WTC11 (cell line): ENCODE measurements around the gene UGT1A9. TPM values are rescaled to one million over a fixed set of nuclear protein-coding genes. Genes with fewer than 3 reads are reported as not detected.

Source experiments
- ATAC-seq: fragments of 200-7000 bp; cut with Tn5 transposase; 2 replicates; pipeline ENCODE4 v1.10.0; 2021; ENCODE audit warnings: mild to moderate bottlenecking, moderate library complexity
- CTCF ChIA-PET: fragments of 300-600 bp; sonication (Branson Sonifier 250); formaldehyde crosslinking; loops from one replicate; lab custom pipeline; 2021; ENCODE audit warnings: antibody characterized with exemption; lab: Charles Lee
- POLR2A ChIA-PET: fragments of 350-600 bp; sonication (Branson Sonifier 250); formaldehyde crosslinking; loops from one replicate; lab custom pipeline; 2021; ENCODE audit warnings: antibody characterized with exemption; lab: Charles Lee
- DNase-seq: peaks from one replicate; pipeline ENCODE4 v3.0.0; 2021; ENCODE audit warnings: low spot score
- H3K27ac Mint-ChIP-seq: 2 replicates; pipeline ENCODE4 v1.8.0; 2021; ENCODE audit warnings: mixed read lengths
- H3K27me3 Mint-ChIP-seq: 2 replicates; pipeline ENCODE4 v1.8.0; 2021; ENCODE audit warnings: low read depth, mild to moderate bottlenecking, moderate library complexity, mixed read lengths
- H3K36me3 Mint-ChIP-seq: 2 replicates; pipeline ENCODE4 v1.8.0; 2021; ENCODE audit warnings: mixed read lengths
- H3K4me1 Mint-ChIP-seq: 2 replicates; pipeline ENCODE4 v1.8.0; 2022; ENCODE audit warnings: mixed read lengths
- H3K4me3 Mint-ChIP-seq: 2 replicates; pipeline ENCODE4 v1.8.0; 2021; ENCODE audit warnings: mild to moderate bottlenecking, moderate library complexity, mixed read lengths
- H3K9me3 Mint-ChIP-seq: 2 replicates; pipeline ENCODE4 v1.8.0; 2021; ENCODE audit warnings: mixed read lengths
- ATF1 ChIP-seq: sonication (generic); formaldehyde crosslinking; IDR thresholded peaks from 2 replicates; pipeline ENCODE4 v1.8.1; 2023; ENCODE audit warnings: mild to moderate bottlenecking, moderate library complexity, missing genetic modification reagents
- CBFB ChIP-seq: sonication (generic); formaldehyde crosslinking; IDR thresholded peaks from 2 replicates; pipeline ENCODE4 v1.8.1; 2022; ENCODE audit warnings: mild to moderate bottlenecking, low read depth, missing genetic modification reagents
- ELF4 ChIP-seq: sonication (generic); formaldehyde crosslinking; IDR thresholded peaks from 2 replicates; pipeline ENCODE4 v1.8.1; 2022; ENCODE audit warnings: low read depth, mild to moderate bottlenecking, moderate library complexity, missing genetic modification reagents
- ETV6 ChIP-seq: sonication (generic); formaldehyde crosslinking; IDR thresholded peaks from 2 replicates; pipeline ENCODE4 v1.8.1; 2022; ENCODE audit warnings: mild to moderate bottlenecking, missing genetic modification reagents
- FOXJ3 ChIP-seq: sonication (generic); formaldehyde crosslinking; IDR thresholded peaks from 2 replicates; pipeline ENCODE4 v1.9.0; 2021; ENCODE audit warnings: missing genetic modification reagents, mild to moderate bottlenecking, borderline replicate concordance
- JUN ChIP-seq: sonication (generic); formaldehyde crosslinking; IDR thresholded peaks from 2 replicates; pipeline ENCODE4 v1.8.0; 2023; ENCODE audit warnings: mild to moderate bottlenecking, missing genetic modification reagents
- KAT7 ChIP-seq: sonication (generic); formaldehyde crosslinking; IDR thresholded peaks from 2 replicates; pipeline ENCODE4 v1.8.1; 2023; ENCODE audit warnings: missing genetic modification reagents, mild to moderate bottlenecking, borderline replicate concordance
- NFE2L1 ChIP-seq: sonication (generic); formaldehyde crosslinking; IDR thresholded peaks from 2 replicates; pipeline ENCODE4 v1.8.1; 2023; ENCODE audit warnings: missing genetic modification reagents
- NR1H2 ChIP-seq: sonication (generic); formaldehyde crosslinking; IDR thresholded peaks from 2 replicates; pipeline ENCODE4 v1.9.0; 2021; ENCODE audit warnings: mild to moderate bottlenecking, moderate library complexity, missing genetic modification reagents
- NR2C2 ChIP-seq: sonication (generic); formaldehyde crosslinking; IDR thresholded peaks from 2 replicates; pipeline ENCODE4 v1.8.0; 2022; ENCODE audit warnings: mild to moderate bottlenecking, missing genetic modification reagents
- RELA ChIP-seq: sonication (generic); formaldehyde crosslinking; IDR thresholded peaks from 2 replicates; pipeline ENCODE4 v1.8.1; 2022; ENCODE audit warnings: missing genetic modification reagents, mild to moderate bottlenecking, borderline replicate concordance
- SMAD3 ChIP-seq: sonication (generic); formaldehyde crosslinking; IDR thresholded peaks from 2 replicates; pipeline ENCODE4 v1.8.0; 2022; ENCODE audit warnings: missing genetic modification reagents, mild to moderate bottlenecking, borderline replicate concordance
- ZNF121 ChIP-seq: sonication (generic); formaldehyde crosslinking; IDR thresholded peaks from 2 replicates; pipeline ENCODE4 v1.8.0; 2023; ENCODE audit warnings: missing genetic modification reagents
- ZNF423 ChIP-seq: fragments of 250-450 bp; sonication (Bioruptor Pico); IDR thresholded peaks from 2 replicates; pipeline ENCODE4 v2.1.2; 2022; ENCODE audit warnings: mild to moderate bottlenecking, moderate library complexity
- total RNA-seq: library from RNA; stranded (reverse); gene quantifications from 3 replicates; pipeline ENCODE4 v1.2.3, GENCODE V29; 2021
- TF ChIP-seq, protein P1 (sequence below): sonication (generic); formaldehyde crosslinking; IDR thresholded peaks from 2 replicates; pipeline ENCODE4 v1.8.1; 2023; ENCODE audit warnings: mild to moderate bottlenecking, missing genetic modification reagents
- TF ChIP-seq, protein P2 (sequence below): sonication (generic); formaldehyde crosslinking; IDR thresholded peaks from 2 replicates; pipeline ENCODE4 v1.8.1; 2022; ENCODE audit warnings: low read depth, missing genetic modification reagents, borderline replicate concordance
- TF ChIP-seq, protein P3 (sequence below): fragments of 250-450 bp; sonication (Bioruptor Pico); IDR thresholded peaks from 2 replicates; pipeline ENCODE4 v1.9.0; 2021; ENCODE audit warnings: mild to moderate bottlenecking
- TF ChIP-seq, protein P4 (sequence below): fragments of 250-450 bp; sonication (Bioruptor Pico); IDR thresholded peaks from 2 replicates; pipeline ENCODE4 v1.9.0; 2021; ENCODE audit warnings: moderate library complexity, mild to moderate bottlenecking, inconsistent platforms, borderline replicate concordance
- TF ChIP-seq, protein P5 (sequence below): sonication (generic); formaldehyde crosslinking; conservative IDR thresholded peaks from 2 replicates; pipeline ENCODE4 v1.8.1; 2022; ENCODE audit warnings: mild to moderate bottlenecking, missing genetic modification reagents
- TF ChIP-seq, protein P6 (sequence below): sonication (generic); formaldehyde crosslinking; IDR thresholded peaks from 2 replicates; pipeline ENCODE4 v1.8.1; 2022; ENCODE audit warnings: mild to moderate bottlenecking, missing genetic modification reagents, moderate library complexity, borderline replicate concordance
- TF ChIP-seq, protein P7 (sequence below): sonication (generic); formaldehyde crosslinking; IDR thresholded peaks from 2 replicates; pipeline ENCODE4 v1.8.1; 2023; ENCODE audit warnings: mild to moderate bottlenecking, missing genetic modification reagents, borderline replicate concordance

Gene UGT1A9
- total RNA-seq, 1 experiment from 2014 or later: not detected

DNA sequence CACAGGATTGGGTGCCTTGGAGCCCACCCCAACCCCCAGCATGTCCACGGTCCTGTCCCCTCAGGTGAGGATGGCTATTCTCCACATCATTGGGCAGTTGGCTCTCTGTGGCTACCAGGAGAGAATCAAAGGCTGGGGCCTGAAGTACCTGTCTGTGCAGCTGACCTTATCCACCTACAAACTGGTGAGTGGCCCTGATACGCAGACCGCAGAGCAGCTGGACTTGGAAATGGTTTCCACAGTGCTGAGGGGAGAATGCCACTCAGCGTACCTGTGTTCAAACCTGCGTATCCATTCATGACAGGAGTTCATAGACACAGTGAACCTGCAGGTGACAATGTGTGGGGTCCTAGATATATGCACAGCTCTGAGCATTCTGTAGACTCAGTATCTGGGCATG, 128.0 kb downstream of the UGT1A9 start:
- H3K9me3 Mint-ChIP-seq: peaks cover 13% of the 10 kb centered on the region
- DNase-seq (no peak), ATAC-seq (no peak)
- ChIA-PET POLR2A (no interaction called here), CTCF (no interaction called here)
- no peak overlapping the region for H3K27ac Mint-ChIP-seq
- H3K4me3 Mint-ChIP-seq: no peak overlapping the region
- H3K4me1 Mint-ChIP-seq: no peaks in the 10 kb centered on the region
- no peak for TF ChIP-seq SMAD3
- TF ChIP-seq NR2C2 (CRISPR knock-in tag): no peak
- TF ChIP-seq, protein P1, sequence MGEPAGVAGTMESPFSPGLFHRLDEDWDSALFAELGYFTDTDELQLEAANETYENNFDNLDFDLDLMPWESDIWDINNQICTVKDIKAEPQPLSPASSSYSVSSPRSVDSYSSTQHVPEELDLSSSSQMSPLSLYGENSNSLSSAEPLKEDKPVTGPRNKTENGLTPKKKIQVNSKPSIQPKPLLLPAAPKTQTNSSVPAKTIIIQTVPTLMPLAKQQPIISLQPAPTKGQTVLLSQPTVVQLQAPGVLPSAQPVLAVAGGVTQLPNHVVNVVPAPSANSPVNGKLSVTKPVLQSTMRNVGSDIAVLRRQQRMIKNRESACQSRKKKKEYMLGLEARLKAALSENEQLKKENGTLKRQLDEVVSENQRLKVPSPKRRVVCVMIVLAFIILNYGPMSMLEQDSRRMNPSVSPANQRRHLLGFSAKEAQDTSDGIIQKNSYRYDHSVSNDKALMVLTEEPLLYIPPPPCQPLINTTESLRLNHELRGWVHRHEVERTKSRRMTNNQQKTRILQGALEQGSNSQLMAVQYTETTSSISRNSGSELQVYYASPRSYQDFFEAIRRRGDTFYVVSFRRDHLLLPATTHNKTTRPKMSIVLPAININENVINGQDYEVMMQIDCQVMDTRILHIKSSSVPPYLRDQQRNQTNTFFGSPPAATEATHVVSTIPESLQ (CRISPR knock-in tag): no peak
- no peak for TF ChIP-seq NR1H2 (CRISPR knock-in tag)
- no peak for TF ChIP-seq JUN
- TF ChIP-seq, protein P2, sequence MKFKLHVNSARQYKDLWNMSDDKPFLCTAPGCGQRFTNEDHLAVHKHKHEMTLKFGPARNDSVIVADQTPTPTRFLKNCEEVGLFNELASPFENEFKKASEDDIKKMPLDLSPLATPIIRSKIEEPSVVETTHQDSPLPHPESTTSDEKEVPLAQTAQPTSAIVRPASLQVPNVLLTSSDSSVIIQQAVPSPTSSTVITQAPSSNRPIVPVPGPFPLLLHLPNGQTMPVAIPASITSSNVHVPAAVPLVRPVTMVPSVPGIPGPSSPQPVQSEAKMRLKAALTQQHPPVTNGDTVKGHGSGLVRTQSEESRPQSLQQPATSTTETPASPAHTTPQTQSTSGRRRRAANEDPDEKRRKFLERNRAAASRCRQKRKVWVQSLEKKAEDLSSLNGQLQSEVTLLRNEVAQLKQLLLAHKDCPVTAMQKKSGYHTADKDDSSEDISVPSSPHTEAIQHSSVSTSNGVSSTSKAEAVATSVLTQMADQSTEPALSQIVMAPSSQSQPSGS: no peak
- TF ChIP-seq NFE2L1 (CRISPR knock-in tag): no peak
- no peak for TF ChIP-seq ZNF423
- TF ChIP-seq ATF1 (CRISPR knock-in tag): no peak
- no peak for TF ChIP-seq FOXJ3 (CRISPR knock-in tag)
- TF ChIP-seq KAT7 (CRISPR knock-in tag): no peak
- no peak for TF ChIP-seq ETV6
- TF ChIP-seq, protein P3, sequence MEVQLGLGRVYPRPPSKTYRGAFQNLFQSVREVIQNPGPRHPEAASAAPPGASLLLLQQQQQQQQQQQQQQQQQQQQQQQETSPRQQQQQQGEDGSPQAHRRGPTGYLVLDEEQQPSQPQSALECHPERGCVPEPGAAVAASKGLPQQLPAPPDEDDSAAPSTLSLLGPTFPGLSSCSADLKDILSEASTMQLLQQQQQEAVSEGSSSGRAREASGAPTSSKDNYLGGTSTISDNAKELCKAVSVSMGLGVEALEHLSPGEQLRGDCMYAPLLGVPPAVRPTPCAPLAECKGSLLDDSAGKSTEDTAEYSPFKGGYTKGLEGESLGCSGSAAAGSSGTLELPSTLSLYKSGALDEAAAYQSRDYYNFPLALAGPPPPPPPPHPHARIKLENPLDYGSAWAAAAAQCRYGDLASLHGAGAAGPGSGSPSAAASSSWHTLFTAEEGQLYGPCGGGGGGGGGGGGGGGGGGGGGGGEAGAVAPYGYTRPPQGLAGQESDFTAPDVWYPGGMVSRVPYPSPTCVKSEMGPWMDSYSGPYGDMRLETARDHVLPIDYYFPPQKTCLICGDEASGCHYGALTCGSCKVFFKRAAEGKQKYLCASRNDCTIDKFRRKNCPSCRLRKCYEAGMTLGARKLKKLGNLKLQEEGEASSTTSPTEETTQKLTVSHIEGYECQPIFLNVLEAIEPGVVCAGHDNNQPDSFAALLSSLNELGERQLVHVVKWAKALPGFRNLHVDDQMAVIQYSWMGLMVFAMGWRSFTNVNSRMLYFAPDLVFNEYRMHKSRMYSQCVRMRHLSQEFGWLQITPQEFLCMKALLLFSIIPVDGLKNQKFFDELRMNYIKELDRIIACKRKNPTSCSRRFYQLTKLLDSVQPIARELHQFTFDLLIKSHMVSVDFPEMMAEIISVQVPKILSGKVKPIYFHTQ (CRISPR knock-in tag): no peak
- no peak for TF ChIP-seq ELF4
- TF ChIP-seq, protein P4, sequence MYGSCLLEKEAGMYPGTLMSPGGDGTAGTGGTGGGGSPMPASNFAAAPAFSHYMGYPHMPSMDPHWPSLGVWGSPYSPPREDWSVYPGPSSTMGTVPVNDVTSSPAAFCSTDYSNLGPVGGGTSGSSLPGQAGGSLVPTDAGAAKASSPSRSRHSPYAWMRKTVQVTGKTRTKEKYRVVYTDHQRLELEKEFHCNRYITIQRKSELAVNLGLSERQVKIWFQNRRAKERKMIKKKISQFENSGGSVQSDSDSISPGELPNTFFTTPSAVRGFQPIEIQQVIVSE (CRISPR knock-in tag): no peak
- TF ChIP-seq ZNF121 (CRISPR knock-in tag): no peak
- TF ChIP-seq, protein P5, sequence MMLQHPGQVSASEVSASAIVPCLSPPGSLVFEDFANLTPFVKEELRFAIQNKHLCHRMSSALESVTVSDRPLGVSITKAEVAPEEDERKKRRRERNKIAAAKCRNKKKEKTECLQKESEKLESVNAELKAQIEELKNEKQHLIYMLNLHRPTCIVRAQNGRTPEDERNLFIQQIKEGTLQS (CRISPR knock-in tag): no peak
- no peak for TF ChIP-seq CBFB
- TF ChIP-seq, protein P6, sequence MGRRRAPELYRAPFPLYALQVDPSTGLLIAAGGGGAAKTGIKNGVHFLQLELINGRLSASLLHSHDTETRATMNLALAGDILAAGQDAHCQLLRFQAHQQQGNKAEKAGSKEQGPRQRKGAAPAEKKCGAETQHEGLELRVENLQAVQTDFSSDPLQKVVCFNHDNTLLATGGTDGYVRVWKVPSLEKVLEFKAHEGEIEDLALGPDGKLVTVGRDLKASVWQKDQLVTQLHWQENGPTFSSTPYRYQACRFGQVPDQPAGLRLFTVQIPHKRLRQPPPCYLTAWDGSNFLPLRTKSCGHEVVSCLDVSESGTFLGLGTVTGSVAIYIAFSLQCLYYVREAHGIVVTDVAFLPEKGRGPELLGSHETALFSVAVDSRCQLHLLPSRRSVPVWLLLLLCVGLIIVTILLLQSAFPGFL (CRISPR knock-in tag): no peak
- no peaks in the 10 kb centered on the region; the same call in 1 of the 2 replicates for H3K27me3 Mint-ChIP-seq
- no peaks in the 10 kb centered on the region for H3K36me3 Mint-ChIP-seq

DNA sequence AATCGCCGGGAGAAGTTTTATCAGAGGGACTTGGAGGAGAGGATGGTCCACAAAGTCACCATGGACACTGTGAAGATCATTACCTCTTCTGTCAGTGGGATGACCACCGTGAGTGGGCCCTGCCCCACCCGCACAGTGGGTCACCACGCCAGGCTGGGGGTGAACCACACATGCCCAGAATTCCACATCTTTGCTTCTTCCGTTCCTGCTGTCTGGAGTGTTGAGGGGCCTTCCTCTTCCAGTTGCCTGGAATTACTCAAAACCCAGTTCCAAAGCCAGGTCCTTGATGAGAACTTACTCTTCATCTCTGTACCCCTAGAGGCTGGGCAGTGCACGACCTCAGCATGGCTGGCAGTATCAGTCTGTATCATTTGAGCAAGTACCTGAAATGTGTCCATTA, 128.5 kb downstream of the UGT1A9 start:
- Mint-ChIP-seq H3K36me3 (no peaks in the 10 kb centered on the region), H3K27me3 (no peaks in the 10 kb centered on the region; the same call in 1 of the 2 replicates), H3K9me3 (peaks cover 13% of the 10 kb centered on the region), H3K4me1 (no peaks in the 10 kb centered on the region), H3K27ac (no peak overlapping the region), H3K4me3 (no peak overlapping the region)
- ATAC-seq (no peak), DNase-seq (no peak)
- ChIA-PET POLR2A (no interaction called here), CTCF (no interaction called here)
- no peak for TF ChIP-seq RELA (CRISPR knock-in tag)
- TF ChIP-seq, protein P3 (CRISPR knock-in tag): no peak
- TF ChIP-seq, protein P7, sequence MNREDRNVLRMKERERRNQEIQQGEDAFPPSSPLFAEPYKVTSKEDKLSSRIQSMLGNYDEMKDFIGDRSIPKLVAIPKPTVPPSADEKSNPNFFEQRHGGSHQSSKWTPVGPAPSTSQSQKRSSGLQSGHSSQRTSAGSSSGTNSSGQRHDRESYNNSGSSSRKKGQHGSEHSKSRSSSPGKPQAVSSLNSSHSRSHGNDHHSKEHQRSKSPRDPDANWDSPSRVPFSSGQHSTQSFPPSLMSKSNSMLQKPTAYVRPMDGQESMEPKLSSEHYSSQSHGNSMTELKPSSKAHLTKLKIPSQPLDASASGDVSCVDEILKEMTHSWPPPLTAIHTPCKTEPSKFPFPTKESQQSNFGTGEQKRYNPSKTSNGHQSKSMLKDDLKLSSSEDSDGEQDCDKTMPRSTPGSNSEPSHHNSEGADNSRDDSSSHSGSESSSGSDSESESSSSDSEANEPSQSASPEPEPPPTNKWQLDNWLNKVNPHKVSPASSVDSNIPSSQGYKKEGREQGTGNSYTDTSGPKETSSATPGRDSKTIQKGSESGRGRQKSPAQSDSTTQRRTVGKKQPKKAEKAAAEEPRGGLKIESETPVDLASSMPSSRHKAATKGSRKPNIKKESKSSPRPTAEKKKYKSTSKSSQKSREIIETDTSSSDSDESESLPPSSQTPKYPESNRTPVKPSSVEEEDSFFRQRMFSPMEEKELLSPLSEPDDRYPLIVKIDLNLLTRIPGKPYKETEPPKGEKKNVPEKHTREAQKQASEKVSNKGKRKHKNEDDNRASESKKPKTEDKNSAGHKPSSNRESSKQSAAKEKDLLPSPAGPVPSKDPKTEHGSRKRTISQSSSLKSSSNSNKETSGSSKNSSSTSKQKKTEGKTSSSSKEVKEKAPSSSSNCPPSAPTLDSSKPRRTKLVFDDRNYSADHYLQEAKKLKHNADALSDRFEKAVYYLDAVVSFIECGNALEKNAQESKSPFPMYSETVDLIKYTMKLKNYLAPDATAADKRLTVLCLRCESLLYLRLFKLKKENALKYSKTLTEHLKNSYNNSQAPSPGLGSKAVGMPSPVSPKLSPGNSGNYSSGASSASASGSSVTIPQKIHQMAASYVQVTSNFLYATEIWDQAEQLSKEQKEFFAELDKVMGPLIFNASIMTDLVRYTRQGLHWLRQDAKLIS (CRISPR knock-in tag): no peak
